ENCODE data around the gene DTL.

DTL gene

GRCh38 chr1:212129781-212130180 is 94.2 kb downstream of the DTL start:
- DNase-seq: no peak

GRCh38 chr1:212132025-212132424 is 96.5 kb downstream of the DTL start:
- DNase-seq: no peak

GRCh38 chr1:212133319-212133718 is 97.8 kb downstream of the DTL start:
- DNase-seq: no peak

- no peak for DNase-seq
Observed at GRCh38 chr1:212135166-212135565, 99.6 kb downstream of the DTL start.

- no peak for DNase-seq
Observed at GRCh38 chr1:212137854-212138253, 102.3 kb downstream of the DTL start.

- no peak for DNase-seq
Observed at GRCh38 chr1:212138457-212138856, 102.9 kb downstream of the DTL start.

GRCh38 chr1:212139526-212140135 is 104.1 kb downstream of the DTL start:
- no peak for DNase-seq

GRCh38 chr1:212141404-212141803 is 105.9 kb downstream of the DTL start:
- DNase-seq: no peak

GRCh38 chr1:212142883-212143530 is 107.5 kb downstream of the DTL start:
- DNase-seq: no peak

- no peak for DNase-seq
Observed at GRCh38 chr1:212147581-212148033, 112.1 kb downstream of the DTL start.

- DNase-seq: no peak
Observed at GRCh38 chr1:212149566-212149965, 114.0 kb downstream of the DTL start.

GRCh38 chr1:212152308-212152693 is 116.8 kb downstream of the DTL start:
- DNase-seq: no peak

GRCh38 chr1:212152869-212153268 is 117.3 kb downstream of the DTL start:
- no peak for DNase-seq

- DNase-seq: no peak
Observed at GRCh38 chr1:212153635-212154034, 118.1 kb downstream of the DTL start.
